ENCODE results near the gene TRAK2.
A peak's percentile ranks its signal among the peaks of the same experiment; 100 is the strongest.

Gene TRAK2

GRCh38 chr2:201360256-201360655 is 91.0 kb downstream of the TRAK2 start:
- no peak overlapping the region for H3K4me3 ChIP-seq (ENCODE audit: low read depth, low read length)
- no peak for TF ChIP-seq CTCF (IDR thresholded peaks at IDR 0.05; ENCODE audit: insufficient read depth, low read depth, low read length, missing control alignments)
- no peak for DNase-seq (ENCODE audit: low read depth)

GRCh38 chr2:201358684-201359083 is 92.6 kb downstream of the TRAK2 start:
- no peak for TF ChIP-seq CTCF (IDR thresholded peaks at IDR 0.05; ENCODE audit: insufficient read depth, low read depth, low read length, missing control alignments)
- peak; percentile 14 for DNase-seq (ENCODE audit: low read depth)
- H3K4me3 ChIP-seq (ENCODE audit: low read depth, low read length), result no peak overlapping the region

GRCh38 chr2:201357221-201357620 is 94.0 kb downstream of the TRAK2 start, which contains the start of gene FLACC1:
Gene FLACC1 (minus strand): TSS chr2:201357345. CDS start chr2:201351404, 5,941 bp downstream.
- DNase-seq (ENCODE audit: low read depth), result peak; percentile 18
- no peak for TF ChIP-seq CTCF (IDR thresholded peaks at IDR 0.05; ENCODE audit: insufficient read depth, low read depth, low read length, missing control alignments)
- H3K4me3 ChIP-seq (ENCODE audit: low read depth, low read length), result no peak within 1 kb of the TSS

GRCh38 chr2:201353116-201353515 is 98.1 kb downstream of the TRAK2 start:
- no peak for DNase-seq (ENCODE audit: low read depth)
- TF ChIP-seq CTCF (IDR thresholded peaks at IDR 0.05; ENCODE audit: insufficient read depth, low read depth, low read length, missing control alignments), result no peak
- H3K4me3 ChIP-seq (ENCODE audit: low read depth, low read length), result no peak overlapping the region

- H3K4me3 ChIP-seq (ENCODE audit: low read depth, low read length), result no peak overlapping the region
- TF ChIP-seq CTCF (IDR thresholded peaks at IDR 0.05; ENCODE audit: insufficient read depth, low read depth, low read length, missing control alignments), result no peak
- DNase-seq (ENCODE audit: low read depth), result no peak
Measured at GRCh38 chr2:201350879-201351278, 100.4 kb downstream of the TRAK2 start.

GRCh38 chr2:201349601-201350000 is 101.7 kb downstream of the TRAK2 start:
- no peak for DNase-seq (ENCODE audit: low read depth)
- no peak for TF ChIP-seq CTCF (IDR thresholded peaks at IDR 0.05; ENCODE audit: insufficient read depth, low read depth, low read length, missing control alignments)
- no peak overlapping the region for H3K4me3 ChIP-seq (ENCODE audit: low read depth, low read length)

GRCh38 chr2:201348758-201349157 is 102.5 kb downstream of the TRAK2 start:
- TF ChIP-seq CTCF (IDR thresholded peaks at IDR 0.05; ENCODE audit: insufficient read depth, low read depth, low read length, missing control alignments), result no peak
- no peak for DNase-seq (ENCODE audit: low read depth)
- no peak overlapping the region for H3K4me3 ChIP-seq (ENCODE audit: low read depth, low read length)

All from GM12865 (cell line).